GM19395 (cell line): ENCODE measurements around the gene ZKSCAN1.

ENCODE experiments used
- ATAC-seq: cut with Tn5 transposase; IDR thresholded peaks from one replicate; pipeline ENCODE4 v1.9.1; 2021; ENCODE audit warnings: mild to moderate bottlenecking, moderate library complexity; ENCODE audit not compliant: unreplicated experiment

Gene ZKSCAN1

DNA sequence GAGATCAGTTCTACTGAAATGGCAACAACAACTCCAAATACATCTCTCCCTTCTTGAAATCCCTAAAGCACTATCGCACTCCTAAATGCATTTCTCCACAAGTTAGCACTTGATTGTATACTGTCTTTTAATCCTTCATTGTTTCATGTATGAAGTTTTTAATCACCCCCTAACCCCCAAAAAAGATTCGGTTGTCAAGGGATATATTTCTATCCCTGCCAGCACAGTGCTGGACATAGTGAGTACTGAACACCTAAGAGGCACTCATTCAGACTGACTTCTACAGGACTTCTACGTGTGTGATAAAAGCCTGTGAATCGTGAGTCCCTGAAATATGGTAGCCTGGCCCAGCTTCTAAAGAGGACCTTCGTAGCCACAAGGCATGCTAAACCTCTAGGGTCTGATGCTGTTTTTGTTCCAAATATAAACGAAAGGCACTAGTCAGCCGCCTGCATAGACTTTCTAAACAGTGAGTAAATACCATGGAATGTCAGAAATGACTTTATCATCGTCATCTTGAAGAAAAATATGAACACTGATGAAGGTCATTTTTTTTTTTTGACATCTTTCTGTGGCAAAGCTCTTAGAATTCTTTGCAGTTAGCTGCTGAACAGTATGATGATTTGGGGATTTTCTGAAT is 19.6 kb downstream of the ZKSCAN1 start:
- ATAC-seq = no peak

GRCh38 chr7:100035876-100036275 is 20.5 kb downstream of the ZKSCAN1 start:
- ATAC-seq = no peak

- ATAC-seq = no peak
These were observed 22.9 kb downstream of the ZKSCAN1 start for GRCh38 chr7:100038326-100038725.

- no peak for ATAC-seq
These were observed 25.2 kb downstream of the ZKSCAN1 start for GRCh38 chr7:100040575-100040974.

DNA sequence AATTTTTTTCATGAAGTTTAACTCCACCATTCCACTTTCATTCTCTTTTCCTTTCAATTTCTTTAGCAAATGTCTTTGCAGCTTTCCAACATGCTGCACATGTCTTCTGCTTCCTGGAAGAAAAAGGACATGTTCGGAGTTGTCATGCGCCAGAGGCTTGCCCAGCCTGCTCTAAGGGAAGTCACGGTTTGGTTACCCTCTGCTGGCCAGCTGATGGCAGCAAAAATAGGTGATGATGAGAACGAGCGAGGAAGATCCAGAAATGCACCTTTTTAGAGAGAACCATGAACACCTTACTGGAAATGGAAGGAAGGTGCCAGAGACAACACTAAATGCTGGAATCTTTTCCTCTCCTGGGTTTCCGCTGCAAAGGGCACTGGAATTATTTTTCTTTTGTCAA is 29.3 kb downstream of the ZKSCAN1 start:
- no peak for ATAC-seq

- ATAC-seq = no peak
These were observed 33.3 kb downstream of the ZKSCAN1 start for GRCh38 chr7:100048680-100049079.

DNA sequence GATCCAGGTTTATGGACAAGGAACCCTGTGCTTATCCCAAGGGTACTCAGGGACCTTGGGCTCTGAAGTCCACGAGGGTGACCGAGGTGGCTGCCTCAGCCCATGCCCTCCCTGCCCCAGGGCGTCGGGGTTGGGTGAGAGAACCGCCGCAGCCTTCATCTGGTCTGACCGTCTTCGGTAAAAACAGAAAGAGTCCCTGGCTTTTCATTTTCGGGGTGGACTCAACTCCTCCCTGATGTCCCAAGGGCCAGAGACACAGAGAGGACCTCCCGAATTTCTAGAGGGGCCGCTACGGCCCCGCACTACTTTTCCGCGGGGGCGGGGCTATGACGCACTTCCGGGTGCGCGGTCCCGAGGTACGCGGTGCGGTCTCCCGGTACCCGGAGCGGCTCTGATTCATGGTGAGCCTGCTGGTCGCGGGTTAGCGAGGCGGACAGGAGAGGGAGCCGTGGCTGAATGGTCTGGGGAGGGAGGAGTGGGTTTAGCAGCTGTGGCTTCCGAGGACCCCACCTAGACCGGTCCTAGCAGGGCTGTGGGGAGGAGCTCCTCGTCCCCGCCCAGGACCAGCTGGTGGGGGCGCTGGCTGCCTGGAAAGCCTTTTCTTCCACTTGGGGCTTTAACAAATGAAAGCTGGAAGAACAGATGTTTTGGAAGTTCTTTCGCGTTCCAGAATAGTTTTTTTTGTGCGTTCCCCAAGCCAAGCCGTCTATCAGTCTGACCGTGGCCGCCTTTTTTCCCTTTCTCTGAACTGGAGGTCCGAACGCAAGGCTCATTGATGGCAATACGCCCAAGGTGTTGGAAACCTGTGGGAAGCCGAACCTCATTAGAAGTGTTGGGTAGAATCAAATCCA is 34.3 kb downstream of the ZKSCAN1 start, which contains the start of gene ZSCAN21:
Gene ZSCAN21 (plus strand): TSS at position 334 of the 851 bp plus-strand sequence. CDS start 7,233 bp downstream, outside the sequence.
- peak; percentile 95 for ATAC-seq

- no peak for ATAC-seq
These were observed 36.2 kb downstream of the ZKSCAN1 start for GRCh38 chr7:100051611-100052010.

GRCh38 chr7:100053215-100053614 is 37.8 kb downstream of the ZKSCAN1 start:
- ATAC-seq = no peak

DNA sequence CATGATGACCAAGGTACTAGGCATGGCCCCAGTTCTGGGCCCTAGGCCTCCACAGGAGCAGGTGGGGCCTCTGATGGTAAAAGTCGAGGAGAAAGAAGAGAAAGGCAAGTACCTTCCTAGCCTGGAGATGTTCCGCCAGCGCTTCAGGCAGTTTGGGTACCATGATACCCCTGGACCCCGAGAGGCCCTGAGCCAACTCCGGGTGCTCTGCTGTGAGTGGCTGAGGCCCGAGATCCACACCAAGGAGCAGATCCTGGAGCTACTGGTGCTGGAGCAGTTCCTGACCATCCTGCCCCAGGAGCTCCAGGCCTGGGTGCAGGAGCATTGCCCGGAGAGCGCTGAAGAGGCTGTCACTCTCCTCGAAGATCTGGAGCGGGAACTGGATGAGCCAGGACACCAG is 41.6 kb downstream of the ZKSCAN1 start:
- no peak for ATAC-seq

- ATAC-seq = no peak
These were observed 43.9 kb downstream of the ZKSCAN1 start for GRCh38 chr7:100059251-100059739.

- ATAC-seq = no peak
These were observed 46.3 kb downstream of the ZKSCAN1 start for GRCh38 chr7:100061518-100062193.

DNA sequence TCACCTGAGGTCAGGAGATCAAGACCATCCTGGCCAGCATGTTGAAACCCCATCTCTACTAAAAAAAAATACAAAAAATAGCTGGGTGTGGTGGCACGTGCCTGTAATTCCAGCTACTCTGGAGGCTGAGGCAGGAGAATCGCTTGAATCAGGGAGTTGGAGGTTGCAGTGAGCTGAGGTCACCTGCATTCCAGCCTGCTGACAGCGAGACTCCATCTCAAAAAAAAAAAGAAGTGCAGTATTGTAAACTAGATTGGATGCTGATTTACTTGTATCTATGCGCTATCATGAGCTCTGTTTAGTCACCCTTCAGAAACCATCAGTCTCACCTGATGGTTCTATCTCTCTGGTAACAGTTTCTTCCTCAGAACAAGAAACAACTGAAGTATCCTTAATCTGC is 48.0 kb downstream of the ZKSCAN1 start:
- ATAC-seq = no peak

DNA sequence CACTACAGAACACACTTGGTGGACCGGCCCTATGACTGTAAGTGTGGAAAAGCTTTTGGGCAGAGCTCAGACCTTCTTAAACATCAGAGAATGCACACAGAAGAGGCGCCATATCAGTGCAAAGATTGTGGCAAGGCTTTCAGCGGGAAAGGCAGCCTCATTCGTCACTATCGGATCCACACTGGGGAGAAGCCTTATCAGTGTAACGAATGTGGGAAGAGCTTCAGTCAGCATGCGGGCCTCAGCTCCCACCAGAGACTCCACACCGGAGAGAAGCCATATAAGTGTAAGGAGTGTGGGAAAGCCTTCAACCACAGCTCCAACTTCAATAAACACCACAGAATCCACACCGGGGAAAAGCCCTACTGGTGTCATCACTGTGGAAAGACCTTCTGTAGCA is 48.8 kb downstream of the ZKSCAN1 start:
- ATAC-seq = no peak

DNA sequence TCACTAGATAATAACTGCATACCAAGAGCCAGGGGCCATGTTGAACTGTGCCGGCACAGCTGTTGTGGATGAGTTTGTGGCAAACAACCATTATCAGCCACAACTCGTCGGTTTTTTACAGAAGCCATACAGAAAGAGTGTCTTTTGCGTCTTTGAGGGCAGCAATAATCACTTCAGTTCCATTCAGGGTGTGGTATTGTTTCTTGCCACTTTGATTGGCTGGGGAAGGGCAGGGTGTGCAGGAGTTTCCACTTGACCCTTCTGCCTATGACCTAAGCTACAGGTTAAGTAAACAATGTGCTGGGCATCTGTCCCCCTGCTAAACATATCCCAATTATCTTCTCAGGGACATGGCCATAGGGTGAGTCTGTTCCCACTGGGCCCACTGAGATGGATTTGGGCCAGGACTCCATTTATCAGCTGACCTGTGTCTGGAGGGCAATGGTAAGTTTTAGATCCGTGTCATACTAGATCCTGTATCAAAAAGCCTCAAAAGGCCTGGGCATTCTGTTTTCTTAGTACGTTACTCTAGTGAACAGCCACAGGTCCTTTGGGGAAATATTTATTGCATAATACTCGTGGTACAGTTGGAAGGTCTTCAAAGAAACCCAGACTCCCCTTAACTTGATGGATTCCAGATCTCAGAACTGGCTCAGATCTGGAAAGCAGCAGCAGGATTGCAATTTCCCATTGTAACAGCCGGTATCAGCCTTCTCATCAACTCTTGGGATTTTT is 50.2 kb downstream of the ZKSCAN1 start:
- ATAC-seq = no peak

GRCh38 chr7:100066953-100067352 is 51.6 kb downstream of the ZKSCAN1 start:
- no peak for ATAC-seq

GRCh38 chr7:100069991-100070390 is 54.6 kb downstream of the ZKSCAN1 start:
- no peak for ATAC-seq

GRCh38 chr7:100071018-100071723 is 55.8 kb downstream of the ZKSCAN1 start:
- ATAC-seq = no peak

DNA sequence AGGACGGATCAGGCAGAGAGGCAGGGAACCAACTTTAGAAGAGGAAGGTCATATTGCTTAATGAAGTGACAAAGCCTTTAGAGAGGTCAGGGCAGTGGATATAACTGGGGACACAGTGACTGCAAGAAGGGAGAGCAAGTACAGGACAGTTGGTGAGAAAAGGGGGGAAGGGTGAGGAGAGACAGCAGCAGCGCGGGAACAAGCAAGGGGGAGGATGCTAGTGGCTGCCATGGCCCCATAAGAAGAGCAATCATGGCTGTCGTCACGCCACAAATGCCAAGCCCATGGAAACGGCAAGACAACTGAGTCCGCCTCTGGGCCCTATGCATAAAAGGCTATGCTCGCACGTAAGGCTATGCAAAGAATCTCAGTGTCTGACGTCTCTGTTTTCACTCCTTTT is 57.1 kb downstream of the ZKSCAN1 start:
- no peak for ATAC-seq

GRCh38 chr7:100074841-100075240 is 59.4 kb downstream of the ZKSCAN1 start:
- no peak for ATAC-seq
